RCC 7860 (cell line): ENCODE results near the gene MPEG1.

Experiments used
- DNase-seq: peaks from one replicate; pipeline ENCODE4 v3.0.0-alpha.2; 2015; ENCODE audit warnings: low spot score
- FAIRE-seq: peaks from 2 replicates; lab custom pipeline; 2012; peaks lifted over from hg19 to GRCh38; lab: Jason Lieb, UNC

The MPEG1 gene, protein sequence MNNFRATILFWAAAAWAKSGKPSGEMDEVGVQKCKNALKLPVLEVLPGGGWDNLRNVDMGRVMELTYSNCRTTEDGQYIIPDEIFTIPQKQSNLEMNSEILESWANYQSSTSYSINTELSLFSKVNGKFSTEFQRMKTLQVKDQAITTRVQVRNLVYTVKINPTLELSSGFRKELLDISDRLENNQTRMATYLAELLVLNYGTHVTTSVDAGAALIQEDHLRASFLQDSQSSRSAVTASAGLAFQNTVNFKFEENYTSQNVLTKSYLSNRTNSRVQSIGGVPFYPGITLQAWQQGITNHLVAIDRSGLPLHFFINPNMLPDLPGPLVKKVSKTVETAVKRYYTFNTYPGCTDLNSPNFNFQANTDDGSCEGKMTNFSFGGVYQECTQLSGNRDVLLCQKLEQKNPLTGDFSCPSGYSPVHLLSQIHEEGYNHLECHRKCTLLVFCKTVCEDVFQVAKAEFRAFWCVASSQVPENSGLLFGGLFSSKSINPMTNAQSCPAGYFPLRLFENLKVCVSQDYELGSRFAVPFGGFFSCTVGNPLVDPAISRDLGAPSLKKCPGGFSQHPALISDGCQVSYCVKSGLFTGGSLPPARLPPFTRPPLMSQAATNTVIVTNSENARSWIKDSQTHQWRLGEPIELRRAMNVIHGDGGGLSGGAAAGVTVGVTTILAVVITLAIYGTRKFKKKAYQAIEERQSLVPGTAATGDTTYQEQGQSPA

DNA sequence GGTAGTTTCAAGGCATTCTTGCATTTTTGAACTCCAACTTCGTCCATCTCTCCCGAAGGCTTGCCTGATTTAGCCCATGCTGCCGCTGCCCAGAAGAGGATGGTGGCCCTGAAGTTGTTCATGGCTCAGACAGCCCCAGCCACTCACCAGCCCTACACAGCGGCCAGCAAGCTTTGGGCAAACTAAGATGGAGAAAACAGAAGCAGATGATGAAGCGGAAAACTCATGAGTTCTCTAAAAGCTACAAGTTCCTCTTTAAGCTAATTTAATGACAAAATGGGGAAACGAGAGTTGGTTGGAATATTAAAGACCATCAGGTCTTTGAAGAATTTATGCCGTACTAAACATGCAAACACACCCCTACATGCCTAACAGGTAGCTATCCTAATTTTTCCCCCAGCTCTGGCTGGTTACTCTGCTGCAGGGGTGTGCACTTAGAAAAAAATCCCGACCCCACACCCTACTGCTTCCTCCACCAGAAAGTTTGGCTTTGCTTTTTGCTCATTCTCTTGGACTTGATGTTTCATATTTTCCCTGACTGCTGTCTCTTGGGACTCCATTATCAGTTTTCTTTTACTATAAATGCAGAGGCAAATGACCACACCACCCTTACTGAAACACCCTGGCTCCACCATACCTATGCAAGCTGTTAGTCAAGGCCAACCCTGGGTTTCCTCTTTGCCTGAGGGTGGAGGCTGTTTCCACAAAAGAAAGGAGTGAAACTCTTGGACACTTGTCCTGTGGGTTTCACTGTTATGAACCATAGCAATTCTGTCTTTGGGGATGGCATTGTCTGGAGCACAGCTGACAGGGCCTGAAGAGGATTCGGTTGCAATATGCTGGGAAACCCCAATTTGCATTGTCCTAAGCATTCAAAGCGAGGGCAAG, at the start of gene MPEG1:
Gene MPEG1, minus strand, starts transcription at position 184 of the 888 bp plus-strand sequence. Its CDS starts 62 bp downstream, at position 122.
- FAIRE-seq = no peak
- no peak for DNase-seq

DNA sequence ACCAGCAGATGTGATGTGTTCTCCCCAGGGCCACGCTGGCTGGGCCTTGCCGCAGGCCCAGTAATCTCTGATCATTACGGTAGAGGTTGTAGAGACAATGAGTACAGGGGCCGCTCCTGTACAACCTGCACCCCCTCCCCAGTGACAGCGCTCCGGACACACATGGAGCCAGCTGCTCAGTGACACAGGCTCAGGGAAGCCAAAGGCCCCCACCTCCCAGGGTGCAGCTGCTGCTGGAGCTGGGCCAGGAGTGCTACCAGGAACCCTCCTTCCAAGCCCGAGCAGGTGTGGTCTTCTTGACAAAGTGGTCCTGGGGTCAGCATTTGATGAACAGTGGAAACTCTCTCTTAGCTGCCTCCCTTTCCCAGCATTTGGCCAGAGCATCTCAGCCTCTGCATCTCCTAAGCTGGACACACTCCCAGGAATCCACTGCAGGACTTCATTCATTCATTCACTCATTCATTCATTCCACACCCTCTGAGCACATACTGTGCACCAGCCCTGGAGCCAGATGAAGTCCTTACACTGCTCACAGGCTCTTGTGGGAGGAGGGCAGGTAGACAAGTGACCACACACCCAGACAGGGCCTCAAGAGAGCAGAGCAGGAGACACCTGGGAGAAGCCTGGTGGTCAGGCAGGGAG, 49.6 kb upstream of the MPEG1 start:
- no peak for FAIRE-seq
- DNase-seq = no peak

DNA sequence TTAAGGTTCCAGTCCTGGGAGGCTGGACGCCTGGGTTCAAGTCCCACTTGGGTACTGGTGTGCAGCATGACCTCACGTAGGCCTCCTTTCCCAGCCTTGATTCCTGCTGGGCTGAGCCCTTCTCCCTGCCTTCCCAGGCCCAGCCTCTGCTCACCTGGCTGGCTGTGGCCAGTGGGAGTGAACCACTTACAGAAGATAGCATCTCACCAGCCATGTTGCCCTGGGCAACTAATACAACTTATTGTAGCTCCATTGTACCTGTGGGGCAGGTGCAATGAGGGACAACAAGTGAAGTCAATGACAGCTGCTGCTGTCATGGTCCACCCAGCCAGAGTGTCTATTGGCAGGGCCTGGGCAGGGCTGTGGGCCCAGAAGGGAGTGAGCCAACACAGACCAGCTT, 48.4 kb upstream of the MPEG1 start:
- FAIRE-seq = no peak
- DNase-seq = no peak

DNA sequence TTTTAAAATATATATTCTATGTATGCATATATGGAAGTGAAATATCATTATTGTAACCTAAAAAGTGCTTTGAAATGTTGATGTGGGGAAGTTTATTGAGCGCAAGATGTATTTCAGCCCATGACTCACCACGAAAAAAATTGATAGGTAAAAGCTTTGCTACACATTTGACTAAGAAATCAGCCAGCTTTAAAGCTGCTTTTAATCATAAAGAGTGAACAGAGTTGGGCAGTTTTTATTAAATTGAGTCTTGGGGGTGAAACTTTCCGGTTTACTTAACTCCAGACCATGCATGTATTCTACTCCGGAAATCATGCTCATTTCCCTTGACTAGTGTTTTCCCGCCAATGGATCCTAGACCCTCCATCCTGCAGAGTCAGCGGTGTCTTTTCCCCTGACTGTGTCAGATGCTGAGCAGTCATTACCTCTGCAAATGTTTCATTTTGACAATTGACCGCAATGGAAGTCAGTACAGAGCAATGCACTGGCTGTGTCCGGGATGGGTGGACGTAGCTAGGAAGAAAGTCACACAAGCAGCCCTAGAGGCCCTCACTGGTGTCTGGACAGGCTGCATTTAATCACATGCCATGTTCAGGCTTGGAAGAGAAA, 47.2 kb upstream of the MPEG1 start:
- no peak for FAIRE-seq

DNA sequence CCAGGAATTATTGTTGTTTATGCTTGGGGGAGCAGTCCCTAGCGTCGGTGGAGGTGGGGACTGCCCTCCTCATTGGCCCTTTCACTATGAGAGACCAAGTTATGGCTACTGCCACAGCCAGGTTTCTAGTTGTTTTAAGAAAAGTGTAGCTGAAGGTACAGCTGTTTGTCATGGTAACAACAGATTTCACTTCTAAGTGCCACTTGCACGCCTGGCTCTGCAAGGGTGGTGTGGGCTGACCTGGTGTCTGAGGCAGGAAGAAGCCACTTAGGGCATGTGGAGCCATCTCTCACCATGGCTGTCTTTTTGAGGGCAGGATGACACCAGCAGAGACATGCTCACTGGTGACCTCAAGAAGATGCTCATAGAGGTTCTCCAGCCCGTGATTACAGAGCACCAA, 46.3 kb upstream of the MPEG1 start:
- no peak for DNase-seq
- FAIRE-seq = no peak

More for the DNA sequence above, 47.2 kb upstream of the MPEG1 start:
- DNase-seq = no peak

DNA sequence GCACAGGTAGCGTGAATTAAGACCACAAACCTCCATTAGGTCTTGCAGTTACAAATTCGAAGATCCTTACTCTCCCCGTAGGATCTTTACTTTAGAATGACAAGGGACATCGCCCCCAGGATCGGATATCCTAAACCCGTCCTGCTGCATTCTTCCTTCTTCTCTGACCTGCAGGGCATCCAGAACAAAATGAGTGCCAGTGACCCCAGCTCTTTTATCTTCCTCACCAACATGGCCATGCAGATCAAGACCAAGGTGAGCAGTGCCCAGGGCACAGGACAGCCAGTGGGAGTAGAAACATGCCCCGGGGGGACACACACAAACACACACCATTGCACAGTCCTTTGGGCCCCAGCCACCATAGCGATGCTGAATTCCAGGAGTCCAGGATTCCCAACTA, 42.6 kb upstream of the MPEG1 start:
- no peak for FAIRE-seq
- no peak for DNase-seq

DNA sequence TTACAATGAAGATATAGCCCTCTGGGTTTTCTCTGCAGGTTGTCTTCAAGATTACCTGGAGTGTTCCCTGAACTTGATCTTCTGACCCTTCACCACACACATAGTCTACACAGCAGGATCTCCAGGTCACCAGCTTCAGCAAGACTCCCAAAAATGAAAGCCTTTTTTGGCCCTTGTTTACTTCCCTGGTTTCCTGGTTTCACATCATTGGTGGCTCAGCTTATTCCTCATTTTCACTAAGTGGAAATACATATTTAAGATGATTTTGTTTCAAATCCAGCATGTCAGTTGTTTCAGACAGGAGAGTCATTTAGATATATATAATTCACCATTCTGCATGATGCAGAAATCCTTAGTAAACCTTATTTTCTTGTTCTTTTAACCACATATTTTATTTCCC, 41.6 kb upstream of the MPEG1 start:
- FAIRE-seq (no peak), DNase-seq (no peak)

DNA sequence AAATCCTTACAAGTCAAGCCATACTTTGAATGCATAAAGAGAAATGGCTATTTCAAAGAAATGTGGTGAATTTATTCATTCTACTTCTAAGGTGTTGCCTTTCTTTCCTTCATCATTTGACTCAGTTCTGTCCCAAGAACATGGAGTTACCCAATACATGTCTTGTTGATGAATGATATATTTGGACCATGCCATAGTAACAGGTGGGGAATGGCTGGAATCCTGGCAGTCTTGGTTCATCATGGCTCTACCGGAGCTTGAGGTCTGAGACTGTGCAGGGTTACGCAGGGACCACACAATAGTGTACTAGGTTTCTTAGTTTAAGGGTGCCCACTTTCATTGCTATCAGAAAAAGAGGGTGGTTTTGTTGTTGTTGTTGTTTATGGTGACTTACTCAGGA, 40.3 kb upstream of the MPEG1 start:
- FAIRE-seq (no peak), DNase-seq (no peak)

DNA sequence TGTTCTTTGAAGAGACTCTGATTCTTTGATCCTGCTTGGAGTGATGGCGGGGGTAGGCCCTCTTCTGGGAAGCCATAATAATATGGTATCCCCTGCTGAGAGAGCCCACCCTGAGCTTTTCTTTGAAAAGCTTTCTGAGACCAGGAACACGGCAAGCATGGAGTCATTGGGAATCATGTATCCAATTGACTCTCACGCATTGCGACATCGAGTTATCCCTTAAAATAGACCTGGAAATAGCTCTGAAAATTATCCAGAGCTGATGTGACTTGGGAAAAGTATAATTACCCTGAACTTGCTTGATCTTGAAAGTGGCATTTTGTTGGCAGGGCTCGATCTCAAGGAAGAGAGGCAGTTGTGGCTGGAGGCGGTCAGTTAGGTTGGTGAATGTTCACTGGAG, 36.8 kb upstream of the MPEG1 start:
- DNase-seq (no peak), FAIRE-seq (no peak)

DNA sequence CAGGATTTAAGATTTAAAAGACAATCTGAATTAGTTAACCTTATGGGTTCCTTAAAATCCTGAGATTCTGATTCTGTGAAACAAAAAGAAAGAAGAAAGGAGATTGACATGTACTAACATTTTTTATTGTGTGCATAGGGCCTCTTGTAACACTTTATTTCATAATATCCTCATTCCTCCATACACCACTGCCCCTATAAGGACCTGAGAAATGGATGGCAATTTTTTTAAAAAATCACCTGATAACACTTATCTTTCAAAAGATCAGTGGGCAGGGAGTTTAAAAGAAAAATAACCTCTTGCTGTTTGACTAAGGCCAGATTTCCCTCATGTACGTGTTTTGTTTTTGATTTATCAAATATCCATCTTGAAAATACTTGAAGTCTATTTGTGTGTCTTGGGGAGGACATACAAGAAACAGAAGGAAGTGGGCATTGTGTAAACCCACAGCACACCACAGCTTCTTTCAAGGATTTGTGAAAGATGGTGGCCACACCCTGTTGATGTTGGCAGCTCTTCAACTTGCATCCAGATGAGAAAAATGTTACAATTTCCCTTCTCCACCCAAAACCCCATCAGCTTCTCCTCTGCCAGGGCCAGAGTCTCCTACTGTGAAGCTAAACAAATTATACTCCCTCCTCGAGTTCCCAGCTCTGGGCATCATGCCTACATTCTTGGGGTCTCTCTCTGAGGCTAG, 35.0 kb upstream of the MPEG1 start:
- FAIRE-seq (no peak), DNase-seq (no peak)

DNA sequence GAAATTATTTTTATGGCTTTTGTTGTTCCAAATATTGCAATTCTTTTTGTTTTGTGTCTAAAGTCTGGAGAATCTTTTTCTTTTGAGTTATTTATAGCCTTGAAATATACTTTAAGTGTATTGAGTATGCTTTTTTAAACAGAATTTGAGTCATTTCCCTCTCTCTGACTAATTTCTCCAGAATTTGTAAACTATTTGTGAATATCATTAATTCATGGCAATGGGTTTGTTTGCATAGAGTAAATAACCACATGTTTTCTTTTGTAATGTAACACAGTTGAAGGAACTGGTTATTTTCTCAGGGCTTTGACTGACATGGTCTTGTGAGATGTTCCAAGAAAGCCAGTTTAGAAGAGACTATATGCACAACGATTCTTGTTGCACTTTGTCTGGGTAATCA, 30.9 kb upstream of the MPEG1 start:
- DNase-seq (no peak), FAIRE-seq (no peak)

DNA sequence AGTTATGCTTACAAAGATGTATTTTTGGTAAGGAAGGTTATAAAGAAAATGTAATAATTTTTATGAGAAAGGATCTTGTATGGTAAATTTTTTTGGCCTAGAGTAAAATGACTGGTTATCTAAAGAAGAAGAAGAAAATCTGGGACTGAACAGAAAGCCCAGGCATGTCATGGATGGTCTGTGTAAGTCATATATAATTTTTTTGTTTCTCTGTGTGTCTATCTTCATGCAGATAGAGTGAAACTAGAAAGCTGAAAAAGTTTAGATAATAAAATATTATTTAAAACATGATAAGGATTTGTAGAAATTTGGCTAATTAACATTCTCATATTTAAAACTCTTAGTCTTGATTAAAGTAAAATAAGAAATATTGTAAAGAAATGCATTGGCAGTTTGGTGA, 27.6 kb upstream of the MPEG1 start:
- FAIRE-seq = no peak

DNA sequence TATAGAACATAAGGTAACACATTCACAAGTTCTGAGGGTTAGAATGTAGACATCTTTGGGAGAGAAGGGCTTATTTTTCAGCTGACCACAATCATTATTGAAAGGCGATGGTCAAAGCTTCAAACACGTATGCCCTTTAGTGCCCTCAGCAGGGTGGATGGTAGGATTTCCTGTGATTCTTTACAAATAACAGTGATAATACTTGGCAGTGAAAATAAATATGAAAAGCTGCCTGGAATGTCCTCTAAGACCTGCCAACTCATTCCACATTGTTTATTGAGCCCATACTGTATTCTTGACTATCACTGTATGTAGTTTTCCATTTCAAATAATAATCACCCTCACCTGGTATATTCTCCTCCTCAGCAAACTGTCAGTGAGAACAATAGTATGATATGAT, 13.7 kb upstream of the MPEG1 start:
- FAIRE-seq = no peak
- no peak for DNase-seq

More for the DNA sequence above, 27.6 kb upstream of the MPEG1 start:
- DNase-seq = no peak

DNA sequence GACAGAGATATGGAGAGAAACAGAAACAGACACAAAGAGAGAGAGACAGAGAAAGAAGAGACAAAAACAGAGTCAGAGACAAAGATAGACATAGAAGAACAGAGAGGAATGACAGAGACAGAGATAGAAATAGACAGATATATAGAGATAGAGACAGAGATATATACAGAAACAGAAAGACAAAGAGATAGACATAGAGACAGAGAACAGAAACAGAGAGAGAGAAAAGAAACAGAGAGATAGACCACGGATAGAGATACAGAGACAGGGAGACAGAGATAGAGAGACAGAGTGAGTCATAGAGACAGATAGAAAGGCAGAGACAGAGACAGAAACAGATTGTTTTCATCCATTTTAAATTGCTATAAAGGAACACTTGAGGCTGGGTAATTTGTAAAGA, 12.3 kb upstream of the MPEG1 start:
- no peak for FAIRE-seq

DNA sequence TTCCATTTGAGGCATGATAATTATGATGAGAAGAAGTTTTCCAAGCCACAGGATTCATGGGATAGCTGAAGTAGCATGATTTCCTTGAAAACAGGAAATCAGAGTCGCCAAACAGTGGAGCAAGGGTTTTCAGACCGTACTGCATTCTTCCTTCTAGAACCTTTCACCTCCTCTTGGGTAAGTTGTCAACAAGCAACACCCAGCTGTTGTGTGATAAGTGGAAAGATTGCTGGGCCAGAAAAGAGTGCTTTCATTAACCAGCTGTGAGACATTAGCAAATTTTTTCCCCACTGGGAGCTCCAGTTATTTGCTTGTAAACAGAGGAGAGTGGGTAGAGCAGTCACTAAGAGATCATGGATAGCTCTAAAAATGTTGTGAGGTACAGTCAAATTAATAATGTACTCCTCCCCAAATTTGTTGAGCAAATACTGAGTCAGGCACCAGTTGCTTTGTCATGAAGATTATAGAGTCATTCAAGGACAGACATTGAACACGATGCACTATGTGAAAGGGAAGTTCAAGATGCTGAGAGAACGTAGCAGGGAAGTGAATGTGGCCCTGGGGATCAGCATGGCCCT, 11.7 kb upstream of the MPEG1 start:
- no peak for FAIRE-seq
- DNase-seq = no peak

More for the DNA sequence above, 12.3 kb upstream of the MPEG1 start:
- DNase-seq = no peak

DNA sequence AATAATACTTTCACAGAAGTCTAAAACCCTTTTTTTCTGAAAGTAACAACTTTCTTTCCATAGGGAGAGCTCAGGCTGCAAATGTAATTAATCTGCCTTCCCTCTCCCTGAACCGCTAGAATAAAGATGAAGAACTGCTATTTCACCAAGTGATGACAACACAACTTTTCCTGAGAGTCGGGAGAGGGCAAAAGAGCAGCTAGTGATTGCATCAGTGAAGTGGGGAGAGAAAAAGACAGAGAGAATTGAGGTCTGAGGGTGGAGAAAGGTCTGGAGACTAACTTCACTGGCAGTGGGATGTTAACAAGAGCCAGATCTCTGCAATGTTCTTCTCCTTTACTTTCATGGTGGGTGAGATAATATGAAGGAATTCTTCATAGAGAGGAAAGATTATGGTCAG, 10.9 kb upstream of the MPEG1 start:
- FAIRE-seq (no peak), DNase-seq (no peak)

DNA sequence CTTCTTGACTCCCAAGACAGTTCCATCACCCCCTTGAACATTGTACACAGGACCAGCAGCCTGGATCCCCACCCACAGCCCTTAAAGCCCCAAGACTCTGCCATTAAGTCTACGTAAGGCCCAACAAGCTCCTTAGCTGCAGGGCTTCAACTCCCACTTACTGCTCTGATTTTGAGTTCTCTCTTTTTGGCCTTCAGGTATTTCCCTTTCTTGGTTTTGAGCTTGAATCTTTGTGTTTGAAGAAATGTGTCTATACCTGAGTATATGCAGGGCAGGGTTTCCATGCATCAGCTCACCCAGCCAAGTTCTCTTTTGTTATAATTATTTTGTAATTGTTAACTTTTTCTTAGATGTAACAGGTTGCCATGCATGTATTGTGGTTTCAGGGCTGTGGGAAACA, 10.4 kb upstream of the MPEG1 start:
- no peak for DNase-seq
- FAIRE-seq = no peak

DNA sequence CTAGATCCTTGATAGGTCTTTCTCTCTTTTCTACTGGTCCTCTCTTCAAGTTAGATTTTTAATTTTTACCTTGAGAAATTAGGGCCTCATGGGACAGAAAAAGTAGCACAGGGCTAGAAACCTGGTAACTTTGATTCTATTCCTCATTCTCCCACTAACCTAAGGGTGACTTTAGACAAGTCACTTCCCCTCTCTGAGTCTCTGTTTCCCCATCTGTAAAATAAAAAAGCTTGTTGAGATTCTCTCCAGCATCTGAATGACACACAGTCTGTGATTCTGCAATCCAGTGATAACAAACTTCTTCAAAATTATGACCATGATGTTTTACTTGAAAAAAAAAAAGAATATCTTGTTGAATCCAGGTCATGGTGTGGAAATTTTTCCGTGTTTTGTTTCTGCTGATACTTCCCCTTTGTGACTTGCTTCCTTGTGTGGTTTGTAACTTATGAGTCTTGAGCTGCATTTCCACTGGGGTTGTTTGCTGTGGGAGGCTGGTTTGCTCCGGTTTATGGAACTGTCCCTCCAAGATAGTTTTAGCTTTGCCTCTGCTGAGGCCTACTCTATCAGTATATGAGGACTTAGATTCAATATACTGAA, 9.8 kb upstream of the MPEG1 start:
- FAIRE-seq (no peak), DNase-seq (no peak)

DNA sequence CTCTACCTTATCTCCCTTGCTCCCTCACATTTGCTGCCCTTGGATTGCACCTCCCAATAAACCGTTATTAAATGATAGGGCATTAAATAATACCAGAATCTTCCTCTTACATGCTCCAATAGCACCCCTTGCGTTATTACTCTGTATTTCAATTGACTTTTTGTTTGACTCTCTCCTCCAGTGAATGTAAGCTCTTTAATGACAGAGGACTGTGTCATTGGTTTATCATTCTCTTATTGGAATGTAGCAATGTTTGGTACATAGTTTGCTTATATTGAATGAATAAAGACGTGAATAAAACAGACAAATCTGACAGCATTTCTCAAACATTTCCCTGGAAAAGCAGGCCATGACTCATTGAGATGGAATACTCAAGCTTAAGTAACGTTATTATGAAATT, 8.7 kb upstream of the MPEG1 start:
- no peak for FAIRE-seq
- DNase-seq = no peak
